CD4-positive, alpha-beta T cell (primary cell): ENCODE measurements around the gene SLC17A9. TPM values are rescaled to one million over a fixed set of nuclear protein-coding genes. Genes with fewer than 3 reads are reported as not detected.
A peak's percentile ranks its signal among the peaks of the same experiment; 100 is the strongest.

Source experiments
- ATAC-seq: fragments of 200-7000 bp; cut with Tn5 transposase; one replicate; pipeline ENCODE4 v1.10.0; 2022; ENCODE audit warnings: mild to moderate bottlenecking; ENCODE audit not compliant: poor library complexity
- CTCF ChIA-PET: fragments of 350-600 bp; sonication (Branson Sonifier 250); formaldehyde crosslinking; loops from one replicate; lab custom pipeline; 2021; ENCODE audit warnings: antibody characterized with exemption, inconsistent platforms; lab: Charles Lee
- POLR2A ChIA-PET: fragments of 350-600 bp; sonication (Branson Sonifier 250); formaldehyde crosslinking; loops from one replicate; lab custom pipeline; 2021; ENCODE audit warnings: antibody characterized with exemption, inconsistent platforms; lab: Charles Lee
- DNase-seq, 14 experiments: peaks; one replicate each; pipeline ENCODE4 v3.0.0-alpha.2; 2013 to 2020; ENCODE audit warnings: mixed read lengths in 2 of 14
- H3K27ac ChIP-seq, 2 donors: one replicate each; pipeline versions ENCODE4 v1.5.1 to v1.7.0; 2013; ENCODE audit warnings: low read length in 2 of 2, low read depth in 1 of 2, mild to moderate bottlenecking in 1 of 2
- H3K27me3 ChIP-seq, 2 experiments: 1 replicate in 1 of 2; 2 replicates in 1 of 2; pipeline versions ENCODE4 v1.6.1 to v1.7.0; 2013; ENCODE audit warnings: low read length in 2 of 2, control low read depth in 1 of 2, mild to moderate bottlenecking in 1 of 2, moderate library complexity in 1 of 2; ENCODE audit not compliant: insufficient read depth in 2 of 2, control insufficient read depth in 1 of 2
- H3K36me3 ChIP-seq: one replicate; pipeline ENCODE4 v1.6.1; 2013; ENCODE audit warnings: low read length, control low read depth; ENCODE audit not compliant: insufficient read depth
- H3K4me1 ChIP-seq: one replicate; pipeline ENCODE4 v1.6.1; 2013; ENCODE audit warnings: low read length, control low read depth; ENCODE audit not compliant: insufficient read depth
- H3K4me3 ChIP-seq: one replicate; pipeline ENCODE4 v1.5.1; 2013; ENCODE audit warnings: mild to moderate bottlenecking, low read length, moderate library complexity
- H3K9me3 ChIP-seq, 2 experiments: 1 replicate in 1 of 2; 2 replicates in 1 of 2; pipeline versions ENCODE4 v1.6.1 to v1.7.0; 2013; ENCODE audit warnings: low read length in 2 of 2, mild to moderate bottlenecking in 2 of 2, control low read depth in 1 of 2, moderate library complexity in 1 of 2; ENCODE audit not compliant: control insufficient read depth in 1 of 2, insufficient read depth in 1 of 2
- H3K27ac Mint-ChIP-seq: one replicate; pipeline ENCODE4 v1.8.0; 2020; ENCODE audit warnings: mixed read lengths
- H3K27me3 Mint-ChIP-seq: one replicate; pipeline ENCODE4 v1.8.0; 2021; ENCODE audit warnings: mixed read lengths
- H3K36me3 Mint-ChIP-seq: one replicate; pipeline ENCODE4 v1.8.0; 2021; ENCODE audit warnings: low read depth, mixed read lengths
- H3K4me1 Mint-ChIP-seq: one replicate; pipeline ENCODE4 v1.8.0; 2021; ENCODE audit warnings: low read depth, mixed read lengths
- H3K4me3 Mint-ChIP-seq: one replicate; pipeline ENCODE4 v1.8.0; 2020; ENCODE audit warnings: mild to moderate bottlenecking, mixed read lengths
- H3K9me3 Mint-ChIP-seq: one replicate; pipeline ENCODE4 v1.8.0; 2020; ENCODE audit warnings: mixed read lengths
- intact Hi-C, 2 experiments: fragments of 100-400 bp; cut with DNase I in 1 of 2; cut with micrococcal nuclease in 1 of 2; formaldehyde crosslinking; loops; one replicate each; pipeline versions ENCODE4 v1.15.1 to v1.9.0; 2023 to 2025; cut with DNase I, micrococcal nuclease
- total RNA-seq, 174 experiments: library from RNA in 2 of 174; stranded (reverse) in 2 of 174; gene quantifications; one replicate each; pipeline ENCODE4 v1.2.3 and lab custom pipeline; 2021 to 2026
- TF ChIP-seq, protein P1 (sequence below): fragments of 200-600 bp; IDR thresholded peaks from one replicate; pipeline ENCODE4 v1.8.0; 2022; ENCODE audit warnings: antibody characterized with exemption, mild to moderate bottlenecking

SLC17A9 gene
- total RNA-seq, 2 experiments from 2014 or later = 3.5 to 5.5 TPM

DNA sequence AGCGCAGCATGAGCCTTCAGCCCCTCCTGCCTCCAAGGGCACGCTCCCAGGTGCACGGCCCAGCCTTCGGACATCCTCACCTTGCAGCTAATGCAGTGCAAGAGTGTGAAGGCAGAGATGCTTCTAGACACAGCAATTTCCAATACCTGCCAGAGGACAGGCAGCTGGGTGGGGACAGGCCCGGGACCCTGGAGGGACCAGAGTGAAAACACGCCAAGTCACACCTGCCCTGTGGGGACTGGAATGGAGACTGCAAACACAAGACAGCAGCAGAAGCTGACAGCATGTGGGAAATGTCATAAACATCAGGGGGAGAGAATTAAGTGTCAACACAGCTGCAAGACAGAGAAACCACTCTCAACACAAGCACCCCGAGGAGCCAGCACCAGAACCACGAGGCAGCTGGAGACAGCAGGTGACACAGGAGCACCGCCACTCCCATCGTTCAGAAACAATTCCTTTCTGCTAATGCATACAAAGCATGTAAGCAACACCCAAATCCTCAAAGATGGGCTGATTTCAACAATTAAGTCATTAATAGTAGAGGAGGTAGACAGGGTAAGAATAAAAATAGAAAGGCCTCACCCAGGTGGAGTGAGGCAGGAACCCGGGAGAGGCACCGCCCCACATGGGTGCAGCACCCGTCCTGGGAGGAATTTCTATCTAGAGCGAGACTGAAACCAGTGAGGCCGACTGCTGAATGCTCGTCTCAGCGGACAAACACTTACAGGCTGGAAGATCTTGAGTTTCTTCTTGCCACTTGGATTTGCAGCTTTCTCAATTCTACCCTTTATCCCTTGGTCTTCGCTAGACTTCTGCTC, 43.3 kb upstream of the SLC17A9 start:
- peaks cover 47% of the 10 kb centered on the region for H3K4me1 Mint-ChIP-seq
- no peak overlapping the region for H3K4me3 Mint-ChIP-seq
- intact Hi-C loops = no loop called here
- no peak for ATAC-seq
- H3K27ac ChIP-seq = no peak overlapping the region
- DNase-seq = no peak
- TF ChIP-seq, protein P1, sequence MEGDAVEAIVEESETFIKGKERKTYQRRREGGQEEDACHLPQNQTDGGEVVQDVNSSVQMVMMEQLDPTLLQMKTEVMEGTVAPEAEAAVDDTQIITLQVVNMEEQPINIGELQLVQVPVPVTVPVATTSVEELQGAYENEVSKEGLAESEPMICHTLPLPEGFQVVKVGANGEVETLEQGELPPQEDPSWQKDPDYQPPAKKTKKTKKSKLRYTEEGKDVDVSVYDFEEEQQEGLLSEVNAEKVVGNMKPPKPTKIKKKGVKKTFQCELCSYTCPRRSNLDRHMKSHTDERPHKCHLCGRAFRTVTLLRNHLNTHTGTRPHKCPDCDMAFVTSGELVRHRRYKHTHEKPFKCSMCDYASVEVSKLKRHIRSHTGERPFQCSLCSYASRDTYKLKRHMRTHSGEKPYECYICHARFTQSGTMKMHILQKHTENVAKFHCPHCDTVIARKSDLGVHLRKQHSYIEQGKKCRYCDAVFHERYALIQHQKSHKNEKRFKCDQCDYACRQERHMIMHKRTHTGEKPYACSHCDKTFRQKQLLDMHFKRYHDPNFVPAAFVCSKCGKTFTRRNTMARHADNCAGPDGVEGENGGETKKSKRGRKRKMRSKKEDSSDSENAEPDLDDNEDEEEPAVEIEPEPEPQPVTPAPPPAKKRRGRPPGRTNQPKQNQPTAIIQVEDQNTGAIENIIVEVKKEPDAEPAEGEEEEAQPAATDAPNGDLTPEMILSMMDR = no peak
- H3K27me3 Mint-ChIP-seq = no peaks in the 10 kb centered on the region
- no peaks in the 10 kb centered on the region for H3K9me3 Mint-ChIP-seq
- no peak overlapping the region for H3K4me3 ChIP-seq
- peaks cover 22% of the 10 kb centered on the region for H3K4me1 ChIP-seq
- no peaks in the 10 kb centered on the region for H3K9me3 ChIP-seq
- ChIA-PET POLR2A (interaction anchor here (1.2 to 1.5 kb wide), 2 partner anchors 10 to 27 kb away, joined by 4 to 5 read pairs; no protein-coding TSS in a partner anchor), CTCF (interaction anchor here (2.0 to 2.3 kb wide), 4 partner anchors 7 to 12 kb away, joined by 10 to 21 read pairs (median 16); no protein-coding TSS in a partner anchor)
- H3K36me3 ChIP-seq = peaks cover 95% of the 10 kb centered on the region
- peak overlapping the region; percentile 10 for H3K27ac Mint-ChIP-seq
- no peaks in the 10 kb centered on the region for H3K27me3 ChIP-seq
- peaks cover 92% of the 10 kb centered on the region for H3K36me3 Mint-ChIP-seq

DNA sequence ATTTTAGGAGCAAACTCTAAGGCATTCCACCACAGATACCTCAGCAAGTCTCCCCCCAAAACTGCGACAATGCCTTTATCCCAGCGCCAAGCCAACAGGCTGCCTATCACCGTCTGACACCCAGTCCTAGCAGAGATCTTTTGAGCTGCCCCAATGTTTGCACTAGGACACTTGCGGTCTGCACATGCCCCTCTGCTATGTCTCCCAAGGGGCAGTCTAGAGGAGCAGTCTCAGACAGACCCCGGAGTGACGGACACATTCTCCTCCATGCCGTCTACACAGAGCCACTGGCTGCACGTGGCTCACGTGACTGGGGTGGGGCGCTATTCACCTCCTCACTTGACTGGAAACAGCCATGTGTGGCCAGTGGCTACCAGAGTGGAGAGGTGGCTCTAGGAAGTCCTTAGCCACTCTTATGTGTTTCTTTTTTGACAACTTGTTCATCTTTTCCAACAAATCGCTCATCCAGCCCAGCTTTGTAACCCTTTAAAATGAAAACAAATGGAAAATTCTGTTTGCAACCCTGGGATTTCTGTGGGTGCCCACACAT, 42.2 kb upstream of the SLC17A9 start:
- ChIA-PET POLR2A (interaction anchor here (1.5 kb wide), 1 partner anchor 9 kb away, joined by 5 read pairs; no protein-coding TSS in a partner anchor), CTCF (no interaction called here)
- H3K27me3 Mint-ChIP-seq = no peaks in the 10 kb centered on the region
- H3K36me3 Mint-ChIP-seq = peaks cover 89% of the 10 kb centered on the region
- Histone ChIP-seq H3K27ac (no peak overlapping the region), H3K36me3 (peaks cover 86% of the 10 kb centered on the region), H3K27me3 (no peaks in the 10 kb centered on the region), H3K9me3 (no peaks in the 10 kb centered on the region), H3K4me1 (peaks cover 33% of the 10 kb centered on the region), H3K4me3 (no peak overlapping the region)
- H3K9me3 Mint-ChIP-seq = no peaks in the 10 kb centered on the region
- ATAC-seq (no peak), DNase-seq (no peak)
- TF ChIP-seq, protein P1 = no peak
- peak overlapping the region; percentile 10 for H3K27ac Mint-ChIP-seq
- intact Hi-C loops = no loop called here
- H3K4me1 Mint-ChIP-seq = peaks cover 58% of the 10 kb centered on the region
- H3K4me3 Mint-ChIP-seq = no peak overlapping the region

DNA sequence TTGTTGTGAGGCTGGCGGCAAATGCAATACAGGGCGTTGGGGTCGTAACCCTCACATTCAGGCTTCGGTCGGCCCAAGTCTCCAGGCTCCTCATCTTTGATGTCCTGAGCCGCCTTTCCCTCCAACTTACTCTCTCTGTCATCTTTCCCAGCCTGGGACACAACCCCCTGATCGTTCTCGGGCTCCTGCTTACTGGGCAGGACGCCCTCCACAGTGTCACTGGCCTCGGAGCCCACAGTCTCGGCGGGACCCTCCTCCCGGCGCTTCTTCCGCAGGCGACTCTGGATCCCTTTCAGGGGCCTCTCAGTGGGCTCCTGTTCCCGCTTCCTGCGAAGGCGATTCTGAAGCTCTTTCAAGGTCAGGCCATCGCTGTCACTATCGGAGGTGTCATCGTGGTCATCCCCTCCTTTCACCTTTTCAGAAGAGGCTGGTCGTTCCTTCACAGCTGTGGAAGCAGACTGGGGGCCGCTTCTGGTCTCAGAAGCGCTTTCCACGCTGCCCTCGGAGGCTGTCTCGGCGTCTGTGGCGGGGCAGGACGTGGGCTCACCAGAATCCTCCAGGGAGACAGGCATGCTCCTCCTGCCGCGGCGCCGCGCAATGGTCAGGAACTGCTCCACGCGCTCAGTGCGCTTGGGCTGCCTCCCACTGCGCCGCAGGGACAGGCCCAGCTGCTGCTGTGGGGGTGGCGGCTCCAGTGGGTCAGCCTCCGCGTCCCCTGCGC, 41.6 kb upstream of the SLC17A9 start:
- Mint-ChIP-seq H3K4me1 (peaks cover 64% of the 10 kb centered on the region), H3K27ac (no peak overlapping the region), H3K27me3 (no peaks in the 10 kb centered on the region), H3K36me3 (peaks cover 83% of the 10 kb centered on the region), H3K4me3 (no peak overlapping the region), H3K9me3 (no peaks in the 10 kb centered on the region)
- no peak for ATAC-seq
- Histone ChIP-seq H3K27me3 (no peaks in the 10 kb centered on the region), H3K36me3 (peaks cover 80% of the 10 kb centered on the region), H3K4me3 (no peak overlapping the region), H3K4me1 (peaks cover 36% of the 10 kb centered on the region), H3K27ac (no peak overlapping the region), H3K9me3 (no peaks in the 10 kb centered on the region)
- DNase-seq = no peak
- CTCF ChIA-PET = interaction anchor here (1.7 kb wide), 1 partner anchor 10 kb away, joined by 7 read pairs; no protein-coding TSS in a partner anchor
- intact Hi-C loops = no loop called here
- POLR2A ChIA-PET = interaction anchor here (1.5 kb wide), 1 partner anchor 8 kb away, joined by 5 read pairs; no protein-coding TSS in a partner anchor
- TF ChIP-seq, protein P1 = no peak
